GM21529 (cell line): ENCODE measurements around the gene SLC26A1.
"Not testable (repeated sequence)": the region's sequence is repeated elsewhere in the genome, so short reads cannot be mapped to it uniquely, and the experiment has no call there.

Experiments
- ATAC-seq: cut with Tn5 transposase; IDR thresholded peaks from one replicate; pipeline ENCODE4 v1.9.1; 2021; ENCODE audit not compliant: unreplicated experiment

The SLC26A1 gene

GRCh38 chr4:955931-956381, 37.2 kb downstream of the SLC26A1 start:
- ATAC-seq = no peak

- ATAC-seq = no peak
These were observed 37.9 kb downstream of the SLC26A1 start for GRCh38 chr4:955161-955921.

GRCh38 chr4:954211-955020, 38.8 kb downstream of the SLC26A1 start:
- ATAC-seq = no peak

- no peak for ATAC-seq
These were observed 39.7 kb downstream of the SLC26A1 start for GRCh38 chr4:953574-953915.

- no peak for ATAC-seq
These were observed 40.2 kb downstream of the SLC26A1 start for GRCh38 chr4:952881-953573.

- ATAC-seq = no peak
These were observed 41.4 kb downstream of the SLC26A1 start for GRCh38 chr4:951594-952468.

GRCh38 chr4:951186-951585, 42.0 kb downstream of the SLC26A1 start:
- ATAC-seq = no peak

GRCh38 chr4:950136-951020, 42.8 kb downstream of the SLC26A1 start:
- ATAC-seq = no peak

- ATAC-seq = no peak
These were observed 43.5 kb downstream of the SLC26A1 start for GRCh38 chr4:949656-950055.

- no peak for ATAC-seq
These were observed 44.3 kb downstream of the SLC26A1 start for GRCh38 chr4:948936-949300.

- ATAC-seq = no peak
These were observed 44.9 kb downstream of the SLC26A1 start for GRCh38 chr4:948101-948935.

- ATAC-seq = no peak
These were observed 45.7 kb downstream of the SLC26A1 start for GRCh38 chr4:947491-947971.

GRCh38 chr4:946517-947471, 46.4 kb downstream of the SLC26A1 start:
- ATAC-seq = no peak

- ATAC-seq = no peak
These were observed 47.1 kb downstream of the SLC26A1 start for GRCh38 chr4:946103-946450.

- ATAC-seq = no peak
These were observed 47.7 kb downstream of the SLC26A1 start for GRCh38 chr4:945274-946102.

- ATAC-seq = not testable (repeated sequence)
These were observed 53.7 kb downstream of the SLC26A1 start for GRCh38 chr4:939508-939907.
